Measurements from ENCODE around the gene KDM5A.
"Not testable (repeated sequence)": the region's sequence is repeated elsewhere in the genome, so short reads cannot be mapped to it uniquely, and the experiment has no call there.

Gene KDM5A

GRCh38 chr12:332581-333205 is 56.4 kb downstream of the KDM5A start:
- no peak for DNase-seq

DNA sequence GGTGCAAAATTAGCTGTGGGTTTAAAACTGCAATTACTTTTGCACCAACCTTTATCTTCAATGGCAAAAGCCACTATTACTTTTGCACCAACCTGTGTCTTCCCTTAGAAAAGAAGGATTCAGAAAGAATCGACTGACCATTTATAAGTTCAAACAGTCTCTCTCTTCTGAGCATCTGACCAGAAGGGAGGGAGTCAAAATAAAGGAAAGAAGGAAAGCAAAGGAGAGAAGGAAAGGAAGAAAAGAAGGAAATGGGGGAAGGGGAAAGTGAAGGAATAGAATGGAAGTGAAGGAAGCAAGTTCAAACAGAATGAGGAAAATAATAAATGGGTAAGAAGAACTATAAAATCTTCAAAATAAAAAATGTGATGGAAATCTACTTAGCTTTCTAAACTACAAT is 57.8 kb downstream of the KDM5A start:
- DNase-seq = no peak

DNA sequence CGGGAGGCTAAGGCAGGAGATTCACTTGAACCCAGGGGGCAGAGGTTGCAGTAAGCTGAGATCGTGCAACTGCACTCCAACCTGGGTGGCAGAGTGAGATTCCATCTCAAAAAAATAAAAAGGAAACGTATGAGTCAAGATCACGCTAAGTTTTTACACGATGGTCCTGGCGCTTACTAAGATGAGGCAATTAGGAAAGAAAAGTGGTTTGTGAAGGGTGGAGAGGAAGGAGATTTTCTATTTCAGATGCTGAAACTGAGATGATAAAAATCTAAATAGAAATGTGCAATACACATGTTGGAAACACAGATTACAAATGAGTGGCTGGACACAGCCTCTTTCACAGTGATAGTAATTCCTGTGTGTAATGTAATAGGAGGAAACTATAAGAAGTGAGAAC is 63.2 kb downstream of the KDM5A start:
- DNase-seq = no peak

DNA sequence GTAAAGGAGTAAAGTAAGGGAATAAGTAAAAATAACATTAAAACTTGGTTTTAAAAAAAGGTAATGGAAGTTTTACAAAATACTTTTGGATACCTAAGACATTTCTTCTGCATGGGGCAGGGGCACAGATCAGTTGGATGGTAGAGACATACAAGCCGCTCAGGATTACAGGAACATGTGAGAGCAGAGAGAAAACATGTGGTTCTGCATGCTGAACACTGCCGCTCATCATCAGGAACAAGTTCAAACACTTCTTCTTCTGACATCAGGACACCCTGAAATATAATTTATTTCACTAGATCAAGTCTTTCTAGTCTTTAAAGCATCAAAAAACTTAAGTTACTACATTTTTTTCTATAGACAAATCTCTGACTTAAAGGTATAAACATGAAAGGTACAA is 65.6 kb downstream of the KDM5A start:
- no peak for DNase-seq

GRCh38 chr12:321606-322326 is 67.4 kb downstream of the KDM5A start:
- DNase-seq = no peak

GRCh38 chr12:318759-319515 is 70.2 kb downstream of the KDM5A start:
- no peak for DNase-seq

- no peak for DNase-seq
Observed at GRCh38 chr12:308511-308910, 80.6 kb downstream of the KDM5A start.

DNA sequence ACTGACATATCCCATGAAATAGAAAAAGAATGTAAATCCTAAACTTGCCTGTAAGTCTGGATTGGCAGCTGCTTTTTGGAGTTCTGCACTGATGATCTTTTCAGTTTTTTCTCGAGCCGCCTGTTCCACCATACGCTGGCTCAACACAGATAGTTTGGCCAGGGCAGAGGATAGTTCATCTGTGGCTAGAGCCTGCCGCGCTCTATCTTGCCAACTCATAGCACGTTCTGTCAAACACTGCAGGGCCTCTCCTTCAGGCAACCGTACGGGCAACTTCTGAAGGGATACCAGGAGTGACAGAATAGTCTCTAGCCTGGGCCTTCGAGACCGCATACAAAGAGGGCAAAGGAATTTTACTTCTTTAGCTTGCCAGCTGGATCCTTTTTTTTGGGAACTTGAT is 81.7 kb downstream of the KDM5A start:
- no peak for DNase-seq

DNA sequence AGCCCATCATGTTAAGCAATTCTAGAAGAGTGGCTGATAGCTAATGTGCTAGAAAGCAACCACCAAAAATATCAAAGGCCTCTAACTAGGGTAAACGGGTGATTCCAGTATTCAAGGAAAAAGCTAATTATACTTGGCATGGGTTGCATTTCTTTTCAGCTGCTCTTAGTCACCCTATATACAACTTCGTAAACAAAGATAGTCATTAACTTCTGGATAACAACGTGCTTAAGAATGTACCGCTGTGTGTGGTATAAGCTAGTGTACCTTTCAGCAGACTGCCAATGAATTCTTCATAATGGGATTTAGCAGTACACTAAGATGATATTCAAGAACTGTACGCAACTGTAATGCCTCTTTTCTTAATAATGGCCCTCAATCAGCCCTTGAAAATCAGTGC is 84.3 kb downstream of the KDM5A start:
- DNase-seq = no peak

DNA sequence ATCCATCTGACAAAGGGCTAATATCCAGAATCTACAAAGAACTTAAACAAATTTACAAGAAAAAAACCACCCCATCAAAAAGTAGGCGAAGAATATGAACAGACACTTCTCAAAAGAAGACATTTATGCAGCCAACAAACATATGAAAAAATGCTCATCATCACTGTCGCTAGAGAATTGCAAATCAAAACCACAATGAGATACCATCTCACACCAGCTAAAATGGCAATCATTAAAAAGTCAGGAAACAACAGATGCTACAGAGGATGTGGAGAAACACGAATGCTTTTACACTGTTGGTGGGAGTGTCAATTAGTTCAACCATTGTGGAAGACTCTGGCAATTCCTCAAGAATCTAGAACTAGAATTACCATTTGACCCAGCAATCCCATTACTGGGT is 86.4 kb downstream of the KDM5A start:
- DNase-seq = not testable (repeated sequence)

DNA sequence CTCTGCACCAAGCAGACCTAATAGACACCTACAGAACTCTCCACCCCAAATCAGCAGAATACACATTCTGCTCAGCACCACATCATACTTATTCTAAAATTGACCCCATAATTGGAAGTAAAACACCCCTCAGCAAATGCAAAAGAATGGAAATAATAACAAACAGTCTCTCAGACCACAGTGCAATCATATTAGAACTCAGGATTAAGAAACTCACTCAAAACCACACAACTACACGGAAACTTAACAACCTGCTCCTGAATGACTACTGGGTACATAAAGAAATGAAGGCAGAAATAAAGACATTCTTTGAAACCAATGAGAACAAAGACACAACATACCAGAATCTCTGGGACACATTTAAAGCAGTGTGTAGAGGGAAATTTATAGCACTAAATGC is 89.0 kb downstream of the KDM5A start:
- DNase-seq = not testable (repeated sequence)

- DNase-seq = not testable (repeated sequence)
Observed at GRCh38 chr12:299511-299910, 89.6 kb downstream of the KDM5A start.

- DNase-seq = not testable (repeated sequence)
Observed at GRCh38 chr12:298059-298458, 91.1 kb downstream of the KDM5A start.

DNA sequence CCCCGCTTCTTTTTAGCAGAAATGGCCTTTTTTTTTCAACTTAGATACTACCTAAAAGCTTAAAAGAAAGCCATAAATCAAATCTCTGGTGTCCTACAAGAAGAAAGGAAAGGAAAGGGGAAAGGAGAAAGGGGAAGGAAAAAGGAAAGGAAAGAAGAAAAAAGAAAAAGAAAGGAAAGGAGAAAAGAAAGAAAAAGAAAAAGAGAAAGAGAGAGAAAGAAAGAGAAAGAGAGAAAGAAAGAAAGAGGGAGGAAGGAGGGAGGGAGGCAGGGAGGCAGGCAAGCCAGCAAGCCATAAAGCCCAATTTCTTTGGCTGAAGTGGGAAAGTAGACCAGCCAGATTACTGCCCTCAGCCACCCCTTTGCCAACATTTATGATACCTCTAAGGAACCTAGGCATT is 94.0 kb downstream of the KDM5A start:
- DNase-seq = no peak

- no peak for DNase-seq
Observed at GRCh38 chr12:293199-293598, 95.9 kb downstream of the KDM5A start.

GRCh38 chr12:292186-292585 is 96.9 kb downstream of the KDM5A start:
- DNase-seq = no peak

DNA sequence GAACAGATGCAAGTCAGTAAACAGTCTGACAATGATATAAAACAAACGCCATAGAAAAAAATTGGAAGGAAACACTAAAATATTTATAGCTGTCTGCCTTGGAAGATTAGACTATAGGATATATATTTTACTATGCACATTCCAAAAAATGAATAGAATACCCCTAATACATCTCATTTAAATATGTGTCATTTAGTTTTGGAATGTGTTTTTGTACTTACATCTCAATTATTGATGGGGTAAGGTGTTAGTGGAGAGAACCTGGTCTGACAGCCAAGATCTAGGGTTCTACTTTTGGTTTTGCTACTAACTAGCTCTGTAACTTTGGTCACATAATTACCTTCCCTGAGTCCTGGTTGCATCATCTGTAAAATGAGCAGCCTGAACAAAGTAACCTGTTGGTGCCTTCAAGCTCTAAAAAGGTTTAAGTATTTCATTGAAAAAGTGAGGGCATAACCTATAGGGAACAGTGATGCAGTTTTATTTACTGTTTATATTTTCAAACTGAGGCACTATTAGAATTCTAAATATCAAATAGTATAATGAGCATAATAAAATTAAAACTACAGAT is 97.9 kb downstream of the KDM5A start:
- DNase-seq = no peak

DNA sequence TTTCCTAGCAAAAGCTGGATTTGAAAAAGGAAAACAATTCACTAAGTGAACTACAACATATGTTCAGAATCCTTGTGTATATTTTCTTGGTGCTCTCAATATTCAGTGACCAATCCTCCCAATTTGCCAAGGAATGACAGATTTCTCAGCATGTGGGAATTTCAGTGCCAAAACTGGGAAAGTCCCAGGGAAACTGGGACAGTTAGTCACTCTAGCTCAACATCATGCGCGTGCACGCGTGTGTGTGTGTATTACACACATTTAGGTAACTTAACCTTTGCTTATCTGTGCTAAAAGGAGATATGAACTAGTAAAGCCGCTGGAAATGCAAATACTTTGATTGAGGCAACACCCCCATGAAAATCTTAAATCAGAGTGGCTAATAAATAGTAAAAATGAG is 100.4 kb downstream of the KDM5A start:
- no peak for DNase-seq

GRCh38 chr12:286531-287300 is 102.4 kb downstream of the KDM5A start:
- DNase-seq = no peak

DNA sequence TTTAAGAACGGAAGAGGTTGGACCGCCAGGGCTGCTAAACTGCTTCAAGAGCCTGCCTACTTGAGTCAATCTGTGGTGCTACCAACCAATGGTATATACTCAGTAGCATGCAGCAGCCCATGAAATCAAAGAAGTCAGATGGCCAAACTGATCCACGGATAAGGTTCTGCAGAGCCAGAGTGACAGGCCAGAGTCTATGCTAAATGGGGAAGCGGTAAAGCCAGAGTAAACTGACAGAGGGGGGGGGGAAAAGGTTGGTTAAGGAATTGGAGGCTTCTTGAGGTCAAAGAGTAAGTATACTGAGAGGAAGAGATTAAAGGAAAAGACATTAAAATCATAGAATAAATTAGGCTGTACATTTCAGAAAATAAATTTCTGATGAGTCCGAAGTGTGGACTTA is 111.1 kb downstream of the KDM5A start:
- no peak for DNase-seq

DNA sequence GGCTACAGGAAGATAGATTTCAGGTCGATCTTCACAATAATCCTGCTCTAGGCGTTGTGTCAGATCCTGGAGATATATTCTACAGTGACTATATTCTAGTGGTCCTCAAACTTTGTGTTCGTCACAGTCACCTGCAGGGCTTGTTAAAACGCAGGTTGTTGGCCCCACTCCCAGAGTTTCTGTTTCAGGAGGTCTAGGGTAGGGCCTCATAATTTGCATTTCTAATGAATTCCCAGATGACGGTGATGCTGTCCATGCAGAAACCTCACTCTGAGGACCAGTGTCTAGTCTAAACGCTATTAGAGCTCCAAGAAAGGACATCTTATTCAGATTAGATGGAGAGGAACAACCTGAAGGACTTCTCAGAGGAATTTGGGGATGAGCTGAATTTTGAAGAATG is 113.3 kb downstream of the KDM5A start:
- DNase-seq = no peak

DNA sequence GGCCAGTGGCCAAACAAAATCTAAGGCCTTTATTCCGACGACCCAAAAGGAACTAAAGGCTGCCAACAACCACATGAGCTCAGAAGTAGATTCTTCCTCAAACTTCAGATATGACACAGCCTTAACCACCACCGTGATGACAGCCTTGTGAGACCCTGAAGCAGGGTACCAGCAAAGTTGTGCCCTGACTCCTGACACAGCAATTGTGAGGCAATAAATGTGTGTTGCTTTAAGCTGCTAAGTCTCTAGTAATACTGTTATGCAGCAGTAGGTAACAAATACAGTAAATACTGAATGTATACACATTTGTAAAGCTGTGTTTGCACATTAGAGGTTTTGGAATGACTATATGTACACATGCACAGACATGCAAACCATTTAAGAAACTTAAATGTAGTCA is 115.7 kb downstream of the KDM5A start:
- no peak for DNase-seq

DNA sequence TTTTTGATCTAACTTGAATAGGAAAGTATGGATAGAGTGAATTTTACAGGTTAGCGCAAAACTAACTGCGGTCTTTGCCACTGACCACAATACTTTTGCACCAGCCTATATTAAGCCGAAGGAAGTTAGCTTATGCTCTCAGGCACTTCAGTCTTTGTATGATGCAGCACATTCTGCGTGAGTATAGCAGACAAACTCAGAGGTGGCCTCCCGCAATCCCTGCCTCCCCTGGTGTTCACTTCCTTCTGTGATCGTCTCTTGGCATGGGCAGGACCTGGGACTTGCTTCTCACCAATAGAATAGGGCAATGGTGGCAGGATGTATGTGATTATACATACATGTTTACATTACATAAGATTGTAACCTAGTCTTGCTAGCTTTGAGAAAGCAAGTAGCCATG is 116.2 kb downstream of the KDM5A start:
- DNase-seq = no peak

All from effector CD8-positive, alpha-beta T cell (primary cell).